Stimulated activated CD8-positive, alpha-beta memory T cell treated with anti-CD3 and anti-CD28 coated beads, Interleukin-4, amount 100 ng/mL, for 1 hour (primary cell): ENCODE results near the gene AMN.

Experiments used
- DNase-seq, 2 donors: peaks; one replicate each; pipeline ENCODE4 v3.0.0-alpha.2; 2020; ENCODE audit warnings: low read depth in 2 of 2, low spot score in 1 of 2

Gene AMN

GRCh38 chr14:102927878-102928411, 5.5 kb downstream of the AMN start:
- no peak for DNase-seq

- peak; percentile 52 to 66 for DNase-seq
Observed at GRCh38 chr14:102928412-102929240, 6.2 kb downstream of the AMN start.

GRCh38 chr14:102929241-102930137, 7.0 kb downstream of the AMN start:
- DNase-seq = no peak

GRCh38 chr14:102930138-102930752, 7.8 kb downstream of the AMN start:
- no peak for DNase-seq

- no peak for DNase-seq
Observed at GRCh38 chr14:102930753-102931579, 8.5 kb downstream of the AMN start.

GRCh38 chr14:102931580-102932285, 9.3 kb downstream of the AMN start:
- no peak for DNase-seq

- no peak for DNase-seq
Observed at GRCh38 chr14:102932484-102933248, 10.2 kb downstream of the AMN start.

- DNase-seq = no peak
Observed at GRCh38 chr14:102933618-102934231, 11.3 kb downstream of the AMN start.

GRCh38 chr14:102935756-102936155, 13.3 kb downstream of the AMN start:
- no peak for DNase-seq

GRCh38 chr14:102937331-102938175, 15.1 kb downstream of the AMN start:
- no peak for DNase-seq

GRCh38 chr14:102938191-102938590, 15.7 kb downstream of the AMN start:
- DNase-seq = no peak

- no peak for DNase-seq
Observed at GRCh38 chr14:102939329-102939728, 16.9 kb downstream of the AMN start.

GRCh38 chr14:102939820-102940561, 17.5 kb downstream of the AMN start:
- no peak for DNase-seq

GRCh38 chr14:102940729-102941362, 18.4 kb downstream of the AMN start:
- no peak for DNase-seq

- no peak for DNase-seq
Observed at GRCh38 chr14:102941419-102942011, 19.1 kb downstream of the AMN start.

- DNase-seq = no peak
Observed at GRCh38 chr14:102942069-102942468, 19.6 kb downstream of the AMN start.
